Thyroid gland (tissue), 4 donors: ENCODE data around the gene SAMD4A.

ENCODE experiments used
- POLR2A ChIP-seq, 2 donors: fragments of 450-650 bp; IDR thresholded peaks; one replicate each; pipeline ENCODE4 v1.6.1; 2017; ENCODE audit warnings: antibody characterized with exemption in 2 of 2, mild to moderate bottlenecking in 2 of 2, moderate library complexity in 1 of 2
- TF ChIP-seq, protein P1 (sequence below), 6 experiments: fragments of 200-600 bp in 3 of 6; fragments of 450-650 bp in 3 of 6; sonication (generic) in 3 of 6; IDR thresholded peaks; one replicate each; pipeline ENCODE4 v1.5.1; 2016 to 2019; ENCODE audit warnings: antibody characterized with exemption in 6 of 6, mild to moderate bottlenecking in 2 of 6, inconsistent platforms in 1 of 6, moderate library complexity in 1 of 6

GRCh38 chr14:54692284-54692772 lies 125.4 kb downstream of the SAMD4A start:
- TF ChIP-seq, protein P1, sequence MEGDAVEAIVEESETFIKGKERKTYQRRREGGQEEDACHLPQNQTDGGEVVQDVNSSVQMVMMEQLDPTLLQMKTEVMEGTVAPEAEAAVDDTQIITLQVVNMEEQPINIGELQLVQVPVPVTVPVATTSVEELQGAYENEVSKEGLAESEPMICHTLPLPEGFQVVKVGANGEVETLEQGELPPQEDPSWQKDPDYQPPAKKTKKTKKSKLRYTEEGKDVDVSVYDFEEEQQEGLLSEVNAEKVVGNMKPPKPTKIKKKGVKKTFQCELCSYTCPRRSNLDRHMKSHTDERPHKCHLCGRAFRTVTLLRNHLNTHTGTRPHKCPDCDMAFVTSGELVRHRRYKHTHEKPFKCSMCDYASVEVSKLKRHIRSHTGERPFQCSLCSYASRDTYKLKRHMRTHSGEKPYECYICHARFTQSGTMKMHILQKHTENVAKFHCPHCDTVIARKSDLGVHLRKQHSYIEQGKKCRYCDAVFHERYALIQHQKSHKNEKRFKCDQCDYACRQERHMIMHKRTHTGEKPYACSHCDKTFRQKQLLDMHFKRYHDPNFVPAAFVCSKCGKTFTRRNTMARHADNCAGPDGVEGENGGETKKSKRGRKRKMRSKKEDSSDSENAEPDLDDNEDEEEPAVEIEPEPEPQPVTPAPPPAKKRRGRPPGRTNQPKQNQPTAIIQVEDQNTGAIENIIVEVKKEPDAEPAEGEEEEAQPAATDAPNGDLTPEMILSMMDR (IDR thresholded peaks at IDR 0.05), result no peak
- no peak for TF ChIP-seq POLR2A (IDR thresholded peaks at IDR 0.05)
